NT2/D1 (cell line): Measurements from ENCODE around the gene LAPTM4A.

Experiments
- SUZ12 ChIP-seq: IDR thresholded peaks from 2 replicates; pipeline ENCODE4 v1.6.1; 2011; ENCODE audit not compliant: insufficient read length, insufficient read depth; ENCODE audit errors: extremely low read depth
- YY1 ChIP-seq: IDR thresholded peaks from 2 replicates; pipeline ENCODE4 v1.6.1; 2011; ENCODE audit not compliant: insufficient read length, insufficient read depth

GRCh38 chr2:19991895-19992294 lies 59.5 kb downstream of the LAPTM4A start:
- TF ChIP-seq SUZ12 (no peak), YY1 (no peak)
